OCI-LY3 (cell line): ENCODE measurements around the gene YY1.

ENCODE experiments used
- EZH2phosphoT487 ChIP-seq: fragments of 200-600 bp; shearing (Covaris generic); IDR thresholded peaks from 2 replicates; pipeline ENCODE4 v1.6.1; 2018; ENCODE audit warnings: antibody characterized with exemption, mixed run types, low read depth
- TF ChIP-seq, protein P1 (sequence below): fragments of 200-600, 300-600 bp; sonication (generic); IDR thresholded peaks from 2 replicates; pipeline ENCODE4 v1.5.1; 2014; ENCODE audit warnings: antibody characterized with exemption, low read length, low read depth

DNA sequence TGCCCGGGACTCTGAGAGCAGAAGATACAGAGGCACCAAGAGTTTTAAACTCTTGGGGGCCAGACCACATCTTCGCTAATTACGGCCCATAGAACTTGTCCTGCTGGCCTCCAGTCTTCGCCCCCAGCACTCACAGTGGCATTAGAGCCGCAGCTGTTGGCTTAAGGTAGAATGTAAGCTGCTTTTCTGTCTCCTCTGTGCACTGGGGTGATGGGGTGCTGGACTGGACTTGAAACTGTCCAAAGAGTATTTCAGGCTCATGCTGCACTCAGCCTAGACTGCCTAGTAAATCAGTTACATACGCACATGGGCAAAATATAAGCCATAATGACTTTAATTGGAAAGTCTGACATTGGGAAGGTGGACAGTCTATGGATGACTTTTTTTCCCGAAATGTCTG, 29.0 kb downstream of the YY1 start:
- TF ChIP-seq, protein P1, sequence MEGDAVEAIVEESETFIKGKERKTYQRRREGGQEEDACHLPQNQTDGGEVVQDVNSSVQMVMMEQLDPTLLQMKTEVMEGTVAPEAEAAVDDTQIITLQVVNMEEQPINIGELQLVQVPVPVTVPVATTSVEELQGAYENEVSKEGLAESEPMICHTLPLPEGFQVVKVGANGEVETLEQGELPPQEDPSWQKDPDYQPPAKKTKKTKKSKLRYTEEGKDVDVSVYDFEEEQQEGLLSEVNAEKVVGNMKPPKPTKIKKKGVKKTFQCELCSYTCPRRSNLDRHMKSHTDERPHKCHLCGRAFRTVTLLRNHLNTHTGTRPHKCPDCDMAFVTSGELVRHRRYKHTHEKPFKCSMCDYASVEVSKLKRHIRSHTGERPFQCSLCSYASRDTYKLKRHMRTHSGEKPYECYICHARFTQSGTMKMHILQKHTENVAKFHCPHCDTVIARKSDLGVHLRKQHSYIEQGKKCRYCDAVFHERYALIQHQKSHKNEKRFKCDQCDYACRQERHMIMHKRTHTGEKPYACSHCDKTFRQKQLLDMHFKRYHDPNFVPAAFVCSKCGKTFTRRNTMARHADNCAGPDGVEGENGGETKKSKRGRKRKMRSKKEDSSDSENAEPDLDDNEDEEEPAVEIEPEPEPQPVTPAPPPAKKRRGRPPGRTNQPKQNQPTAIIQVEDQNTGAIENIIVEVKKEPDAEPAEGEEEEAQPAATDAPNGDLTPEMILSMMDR = no peak
- TF ChIP-seq EZH2phosphoT487 = no peak
